HL-60/S4 treated with phorbol 12-myristate 13-acetate at 8.2 ng/mL for 4 days and 3 days (cell line): Measurements from ENCODE around the gene IRAK1.

Experiments
- in situ Hi-C: fragments of 300-500 bp; cut with MboI; formaldehyde crosslinking; loops from 2 replicates; pipeline ENCODE4 v1.15.0; 2022; ENCODE audit warnings: low sequenced_read_pairs

IRAK1 gene

DNA sequence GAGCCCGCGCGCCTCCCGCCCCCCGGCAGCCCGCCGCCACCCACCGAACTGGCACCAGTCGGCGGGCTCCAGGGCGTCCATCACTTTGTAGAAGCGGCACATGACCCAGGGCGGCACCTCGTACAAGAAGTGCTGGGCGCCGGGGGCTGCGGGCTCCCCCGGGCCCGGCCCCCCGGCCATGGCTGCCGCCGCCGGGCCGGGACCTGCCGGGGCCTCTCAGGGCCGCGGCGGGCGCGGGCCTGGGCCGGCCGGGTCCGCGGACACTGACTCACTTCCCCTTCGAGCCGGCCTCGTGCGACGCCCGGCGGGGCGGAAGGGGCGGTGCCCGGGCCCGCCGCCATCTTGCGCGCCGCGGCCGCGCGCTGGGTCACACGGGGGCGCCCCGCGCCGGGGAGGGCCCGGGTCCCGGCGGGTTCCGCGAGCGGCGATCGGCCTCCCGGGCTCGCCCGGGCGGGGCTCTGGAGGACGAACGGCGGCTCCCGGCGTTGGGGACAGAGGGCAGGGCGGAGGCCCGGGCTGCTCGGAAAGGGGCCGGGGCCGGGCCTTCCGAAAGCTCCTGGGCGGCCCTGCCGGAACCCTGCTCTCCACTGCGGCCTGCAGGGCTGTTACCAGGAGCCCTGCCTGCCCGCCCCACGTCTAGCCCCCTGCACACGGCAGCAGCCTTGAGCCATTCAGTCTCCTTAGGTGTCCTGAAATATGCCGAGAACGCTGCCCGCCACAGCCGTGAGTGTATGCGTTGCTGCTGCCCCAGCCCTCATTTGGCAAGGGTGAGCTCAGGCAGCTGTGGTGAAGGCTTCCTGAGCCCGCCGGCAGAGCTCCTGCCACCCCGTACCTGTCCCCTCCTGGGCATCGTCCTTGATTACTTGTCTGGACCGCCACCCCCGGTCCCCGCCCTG lies at the start of gene IRAK1:
IRAK1 (minus strand) TSS at position 270 of the 896 bp plus-strand sequence; CDS start at position 180, 90 bp downstream.
- in situ Hi-C loops, result no loop called here

DNA sequence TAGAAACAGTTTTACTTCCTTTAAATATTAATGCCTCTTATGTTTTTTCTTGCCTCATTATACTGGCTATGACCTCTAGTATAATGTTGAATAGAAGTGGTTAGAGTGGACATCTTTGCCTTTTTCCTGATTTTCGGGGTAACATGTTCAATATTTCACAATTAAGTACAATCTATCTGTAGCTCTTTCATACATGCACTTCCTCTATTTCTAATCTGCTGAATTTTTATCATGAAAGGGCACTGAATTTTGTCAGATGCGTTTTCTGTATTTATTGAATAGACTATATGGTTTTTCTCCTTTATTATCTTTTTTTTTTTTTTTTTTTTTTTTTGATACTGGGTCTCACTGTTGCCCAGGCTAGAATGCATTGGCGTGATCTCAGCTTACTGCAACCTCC lies 48.9 kb upstream of the IRAK1 start:
- in situ Hi-C loops, result no loop called here

DNA sequence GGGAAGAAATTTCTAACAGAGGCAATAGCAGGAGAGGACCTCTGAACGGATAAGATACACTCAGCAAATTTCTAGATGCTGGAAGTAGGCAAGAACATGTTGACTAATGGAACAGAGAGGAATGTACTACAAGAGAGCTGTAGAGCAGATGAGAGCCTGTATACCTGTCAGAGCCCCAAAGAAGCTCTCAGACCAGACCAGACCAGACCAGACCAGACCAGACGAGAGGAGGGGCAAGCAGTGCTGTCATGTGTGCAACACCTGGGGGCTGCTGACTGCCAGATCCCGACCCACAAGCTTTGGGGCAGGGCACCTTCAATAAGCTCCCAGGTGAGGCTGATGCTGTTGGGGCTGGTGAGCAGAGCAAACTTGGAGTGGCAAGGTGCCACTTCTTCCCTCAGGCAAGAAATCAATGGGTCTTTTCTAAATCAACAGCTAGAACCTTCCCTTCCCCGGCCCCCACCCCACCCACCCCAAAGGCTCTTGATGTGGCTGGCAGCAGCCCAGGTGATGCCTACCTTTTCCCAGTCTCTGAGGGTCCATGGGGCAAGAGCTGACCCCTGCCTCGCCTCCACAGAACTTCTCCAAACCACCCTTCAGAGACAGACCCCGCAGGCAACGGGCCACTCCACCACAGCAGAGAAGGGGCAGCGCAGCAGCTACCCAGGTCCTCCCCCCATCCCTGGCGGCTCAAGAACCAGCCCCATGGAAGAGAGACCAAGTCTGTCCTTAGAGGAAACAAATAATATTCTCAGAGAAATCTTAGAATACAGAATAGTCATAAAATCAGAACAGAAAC lies 45.1 kb upstream of the IRAK1 start:
- in situ Hi-C loops, result no loop called here

DNA sequence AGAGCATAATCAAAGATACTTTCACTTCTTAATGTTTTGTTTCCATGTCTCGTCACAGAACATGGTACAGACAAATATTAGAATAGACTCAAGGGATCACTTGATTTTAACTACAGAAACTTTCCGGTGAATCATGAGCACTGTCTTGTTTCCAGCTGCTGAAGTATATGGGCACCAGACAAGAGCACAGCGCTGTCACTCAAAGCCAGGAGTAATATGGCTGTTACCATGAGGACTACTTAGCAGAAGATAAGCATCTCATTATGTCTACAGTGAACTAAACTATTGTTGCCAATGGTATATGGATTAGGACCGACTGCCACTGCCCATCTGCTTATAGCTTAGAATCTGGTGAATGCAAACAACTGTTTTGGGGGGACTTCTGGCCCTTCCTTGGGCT lies 43.5 kb upstream of the IRAK1 start:
- in situ Hi-C loops, result no loop called here

DNA sequence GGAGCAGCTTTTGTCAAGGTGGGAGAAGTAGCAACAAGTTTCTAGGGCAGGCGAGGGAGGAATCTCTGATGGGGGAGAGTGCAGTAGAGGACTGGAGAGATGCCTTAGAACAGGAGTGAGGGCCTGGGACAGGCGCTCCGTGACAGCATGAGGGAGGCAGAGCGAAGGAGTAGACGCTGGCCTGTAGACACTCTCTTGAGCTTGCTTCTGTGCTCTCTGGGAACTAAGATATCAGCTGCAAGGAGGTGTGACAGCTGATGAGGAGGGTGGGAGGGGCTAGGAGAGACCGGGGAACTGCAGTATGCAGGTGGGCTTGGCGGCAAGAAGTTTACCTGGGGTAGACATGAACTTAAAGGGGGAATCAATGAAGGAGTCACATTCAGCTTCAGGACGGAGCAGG lies 42.1 kb upstream of the IRAK1 start:
- in situ Hi-C loops, result no loop called here

DNA sequence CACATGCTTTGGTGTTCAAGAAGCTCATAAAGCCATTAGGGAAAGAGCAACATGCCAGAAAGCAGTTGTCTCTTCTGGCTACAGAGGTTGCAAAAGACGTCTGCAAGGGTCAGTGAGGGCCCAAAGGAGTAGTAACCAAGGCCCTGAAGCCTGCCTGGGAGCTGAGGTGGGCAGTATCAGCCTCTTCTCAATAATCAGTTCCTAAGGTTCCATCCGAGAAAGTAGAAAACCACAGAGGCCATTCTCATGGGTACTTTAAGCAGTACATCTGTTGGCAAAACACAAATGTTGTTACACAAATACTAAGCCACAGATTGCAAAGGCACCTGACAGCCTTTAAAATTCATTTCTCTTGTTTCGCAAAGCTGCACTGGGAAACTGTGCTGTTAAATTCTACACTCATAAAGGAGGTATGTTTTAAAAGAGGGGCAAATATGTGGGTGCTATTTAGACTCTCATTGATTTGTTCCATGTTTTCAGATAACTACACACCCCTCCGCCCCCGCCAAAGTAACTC lies 40.1 kb upstream of the IRAK1 start:
- in situ Hi-C loops, result no loop called here

DNA sequence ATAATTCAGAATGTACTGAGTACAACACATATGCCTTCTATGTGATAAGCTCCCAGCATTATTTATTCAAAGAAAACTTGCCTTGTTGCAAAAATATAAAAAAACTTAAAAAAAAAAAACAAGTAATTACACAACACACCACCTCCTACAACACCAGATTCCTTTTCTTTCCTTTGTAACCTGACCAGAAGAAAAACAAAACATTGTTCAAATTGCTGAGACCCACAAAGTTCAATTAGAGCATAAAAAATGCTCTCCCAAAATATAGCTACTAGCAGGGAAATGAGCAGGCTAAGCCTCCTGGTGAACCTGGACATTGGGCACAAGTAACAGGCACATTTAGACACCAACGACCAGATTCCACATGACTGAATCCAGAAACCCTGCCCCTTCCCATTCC lies 39.5 kb upstream of the IRAK1 start:
- in situ Hi-C loops, result no loop called here

DNA sequence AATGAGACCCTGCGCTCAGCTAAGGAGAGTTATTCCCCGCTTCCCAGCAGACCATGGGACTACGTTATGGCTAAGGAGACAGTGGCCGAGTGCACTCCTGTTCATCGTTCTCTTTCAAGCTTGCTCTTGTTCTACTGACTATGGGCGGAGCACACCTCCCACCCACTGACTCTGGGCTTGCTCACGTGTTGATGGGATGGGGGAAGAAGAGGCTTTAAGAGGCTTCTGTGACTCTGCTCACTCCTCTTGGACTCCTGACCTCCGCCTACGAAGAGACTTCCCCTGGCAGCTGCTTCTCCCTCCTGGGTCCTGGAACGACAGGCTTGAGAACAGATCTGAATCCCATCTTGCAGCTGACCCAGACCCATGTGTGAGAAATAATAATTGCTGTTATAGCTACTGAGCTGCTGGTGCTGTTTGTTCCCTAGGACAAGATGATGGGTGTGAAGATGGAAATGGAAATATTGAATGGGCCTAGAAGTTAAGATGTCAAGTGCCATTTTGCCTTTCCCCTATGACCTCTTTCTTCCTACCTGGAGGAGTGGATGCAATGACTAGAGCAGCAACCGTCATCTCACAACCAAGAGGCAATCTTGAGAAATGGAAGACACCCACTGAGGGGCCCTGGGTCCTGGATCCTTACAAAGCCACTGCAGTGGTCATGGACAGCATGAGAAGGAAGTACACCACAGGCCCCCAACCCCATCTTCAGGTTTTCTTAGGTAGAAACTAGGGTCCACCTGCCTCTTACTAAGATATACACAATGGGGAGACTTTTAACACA lies 38.7 kb upstream of the IRAK1 start:
- in situ Hi-C loops, result no loop called here

DNA sequence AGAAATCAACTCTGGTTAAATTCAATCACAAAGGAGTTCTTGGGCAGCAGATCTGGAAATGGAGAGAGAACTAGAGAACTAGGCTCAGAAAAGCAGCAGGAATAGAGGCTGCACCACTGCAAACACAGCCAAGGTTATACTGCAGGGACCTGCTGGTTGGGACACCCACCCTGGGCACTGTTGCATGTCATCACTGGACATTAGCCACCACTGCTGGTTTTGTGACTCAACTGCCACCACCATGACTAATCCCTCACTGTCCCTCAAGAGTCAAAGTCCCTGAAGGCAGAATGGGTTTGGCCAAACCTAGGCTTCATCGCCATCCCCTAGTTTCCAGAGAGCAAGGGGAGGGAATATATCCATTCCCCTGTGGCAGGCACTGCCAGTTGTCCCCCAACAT lies 38.1 kb upstream of the IRAK1 start:
- in situ Hi-C loops, result no loop called here

DNA sequence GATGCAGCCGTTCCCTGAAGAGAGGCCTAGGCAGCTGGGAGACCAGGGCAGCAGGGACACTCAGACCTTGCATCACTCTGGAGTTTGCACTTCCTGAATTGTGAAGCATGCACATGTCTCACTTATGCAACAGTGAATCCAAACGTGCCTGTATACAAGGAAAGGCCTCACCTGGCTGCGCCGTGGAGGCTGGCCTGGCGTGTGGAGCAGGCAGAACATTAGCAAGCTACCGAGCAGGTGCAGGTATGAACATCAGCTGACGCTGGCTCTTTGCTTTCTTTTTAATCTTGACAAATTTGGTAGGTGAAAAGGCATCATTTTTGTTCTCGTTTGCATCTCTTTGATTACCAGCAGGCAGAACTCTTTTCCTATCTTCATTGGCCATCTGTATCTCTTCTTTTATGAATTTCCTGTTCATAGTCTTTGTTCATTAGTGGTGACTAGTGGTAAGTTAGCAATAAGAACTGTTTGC lies 37.1 kb upstream of the IRAK1 start:
- in situ Hi-C loops, result no loop called here

DNA sequence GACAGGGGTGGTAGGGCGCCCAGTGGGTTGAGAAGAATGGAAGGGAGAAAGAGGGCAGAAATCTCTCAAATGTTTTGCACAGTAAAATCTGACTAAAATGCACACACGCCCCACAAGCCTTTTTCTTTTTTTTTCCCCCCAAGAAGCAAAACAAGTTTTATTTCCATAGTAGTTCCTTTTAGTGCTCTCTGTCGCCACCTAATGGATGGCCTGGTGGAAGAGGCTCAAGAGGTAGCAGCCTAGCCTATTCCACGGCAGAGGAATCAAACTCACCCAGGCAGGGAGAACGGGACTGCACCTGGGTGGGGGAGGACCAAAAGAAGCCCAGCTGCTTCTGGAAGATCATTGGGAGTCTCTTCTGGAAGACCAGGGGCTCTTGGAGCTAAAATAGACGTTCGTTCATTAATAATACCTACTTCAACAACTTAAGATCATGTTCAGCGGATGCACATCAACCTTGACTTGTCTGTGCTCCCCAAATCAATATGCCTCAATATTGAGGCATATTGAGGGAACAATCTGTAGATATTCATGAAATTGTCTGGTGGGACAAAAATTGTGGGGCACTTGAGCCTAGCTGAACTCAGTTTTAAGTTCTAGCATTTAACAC lies 31.6 kb upstream of the IRAK1 start:
- in situ Hi-C loops, result no loop called here

DNA sequence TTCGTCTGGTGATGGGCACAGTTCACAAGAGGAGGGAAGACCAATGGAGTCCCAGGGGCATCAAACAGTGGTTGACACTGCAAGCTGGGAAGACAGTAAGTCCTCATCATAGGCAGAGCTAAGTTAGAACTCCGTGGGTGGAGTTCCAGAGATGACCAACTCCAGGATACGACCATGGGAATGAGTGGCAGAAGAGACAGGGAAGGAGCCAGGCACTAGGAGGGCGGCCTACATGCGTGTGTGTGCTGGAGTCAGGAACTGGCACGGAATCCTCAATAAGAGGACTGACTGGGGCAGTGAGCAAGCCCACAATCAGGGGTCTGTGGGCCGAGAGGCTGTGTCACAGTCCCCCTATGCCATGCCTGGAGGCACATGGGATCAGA lies 30.4 kb upstream of the IRAK1 start:
- in situ Hi-C loops, result no loop called here

DNA sequence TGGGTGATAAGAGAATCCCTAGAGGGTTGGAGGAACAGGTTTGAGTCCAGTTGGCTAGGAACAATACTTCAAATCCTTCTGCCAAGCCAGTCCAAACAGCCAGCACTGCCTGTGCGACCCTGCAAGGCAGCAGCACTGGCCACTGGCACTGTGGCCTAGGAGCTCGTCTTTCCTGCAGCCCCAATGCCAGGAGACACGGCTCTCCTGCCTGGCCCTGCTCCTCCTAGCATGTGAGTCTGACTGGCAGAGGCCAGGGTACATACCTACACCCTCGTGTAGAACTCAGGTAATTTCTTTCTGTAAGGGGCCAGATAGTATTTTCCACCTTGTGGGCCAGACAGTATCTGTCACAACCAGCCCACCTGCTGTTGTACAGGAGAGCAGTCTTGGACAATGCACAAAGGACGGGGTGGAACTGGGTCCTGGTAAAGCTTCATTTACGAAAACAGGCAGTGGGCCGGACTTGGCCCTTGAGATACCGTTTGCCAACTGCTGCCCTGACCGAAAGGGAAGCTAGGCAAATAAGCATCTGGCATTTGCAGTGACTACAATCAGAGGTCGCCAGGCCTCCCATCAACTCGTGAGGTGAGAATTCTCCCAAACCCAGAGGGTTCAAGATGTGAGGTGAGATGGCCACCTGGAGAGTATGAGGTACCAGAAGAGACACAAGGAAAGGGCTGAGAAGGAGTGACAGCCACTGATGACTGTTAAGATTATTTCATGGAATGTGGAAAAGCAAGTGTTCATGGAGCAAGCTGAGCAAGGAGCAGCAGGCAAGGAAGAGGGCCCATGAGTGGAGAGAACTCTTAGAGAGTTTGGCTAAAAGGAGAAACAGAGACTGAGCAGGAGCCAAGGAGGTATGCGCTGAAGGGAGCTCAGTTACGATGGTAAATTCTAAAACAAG lies 29.8 kb upstream of the IRAK1 start:
- in situ Hi-C loops, result no loop called here

DNA sequence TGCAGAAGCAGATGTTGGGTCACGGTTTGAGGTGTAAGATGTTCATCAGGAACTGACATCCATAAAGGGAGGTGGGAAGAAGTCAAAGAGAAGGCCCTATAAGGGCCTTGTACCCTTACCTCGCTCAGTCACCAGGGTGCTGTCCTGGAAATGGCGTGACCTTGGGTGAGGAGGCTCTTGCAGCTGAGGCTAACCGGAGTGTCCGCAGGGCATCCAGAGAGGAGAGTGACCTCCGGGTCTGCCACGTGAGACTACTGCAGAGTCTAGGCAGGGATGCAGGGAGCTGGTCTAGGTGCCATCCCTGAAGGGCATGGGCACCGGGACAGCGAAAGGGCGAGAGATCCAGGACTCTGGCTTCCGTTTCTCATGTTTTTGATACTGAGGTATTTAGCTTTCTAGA lies 28.7 kb upstream of the IRAK1 start:
- in situ Hi-C loops, result no loop called here

DNA sequence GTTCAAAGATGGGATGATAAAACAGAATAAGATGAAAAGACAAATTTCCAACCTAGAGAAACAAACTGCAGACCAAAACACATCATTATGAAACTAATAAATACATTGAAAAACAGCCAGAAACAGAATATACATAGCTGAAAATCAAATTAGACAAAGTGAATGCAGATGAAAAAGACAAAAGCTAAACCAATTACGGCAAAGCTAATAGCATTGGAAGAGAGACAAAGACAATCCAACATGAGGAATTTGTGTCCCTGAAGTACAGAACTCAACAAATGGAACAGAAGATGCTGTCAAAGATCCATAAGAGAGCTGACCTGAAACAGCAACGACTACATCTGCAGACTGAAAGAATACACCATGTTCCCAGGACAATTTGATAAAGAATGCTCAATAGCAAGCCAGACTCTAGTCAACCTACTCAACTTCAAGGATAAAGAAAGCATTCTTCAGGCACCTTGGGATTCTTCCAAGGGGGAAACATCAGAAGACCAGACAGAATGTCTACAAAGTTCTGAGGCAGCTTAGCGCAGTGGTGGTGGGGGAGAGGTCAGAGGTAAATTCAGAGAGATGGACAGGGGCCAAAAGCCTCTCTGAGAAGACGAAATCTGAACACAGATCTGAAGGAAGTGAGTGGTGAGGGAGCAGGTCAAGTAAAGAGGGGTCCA lies 27.4 kb upstream of the IRAK1 start:
- in situ Hi-C loops, result no loop called here

DNA sequence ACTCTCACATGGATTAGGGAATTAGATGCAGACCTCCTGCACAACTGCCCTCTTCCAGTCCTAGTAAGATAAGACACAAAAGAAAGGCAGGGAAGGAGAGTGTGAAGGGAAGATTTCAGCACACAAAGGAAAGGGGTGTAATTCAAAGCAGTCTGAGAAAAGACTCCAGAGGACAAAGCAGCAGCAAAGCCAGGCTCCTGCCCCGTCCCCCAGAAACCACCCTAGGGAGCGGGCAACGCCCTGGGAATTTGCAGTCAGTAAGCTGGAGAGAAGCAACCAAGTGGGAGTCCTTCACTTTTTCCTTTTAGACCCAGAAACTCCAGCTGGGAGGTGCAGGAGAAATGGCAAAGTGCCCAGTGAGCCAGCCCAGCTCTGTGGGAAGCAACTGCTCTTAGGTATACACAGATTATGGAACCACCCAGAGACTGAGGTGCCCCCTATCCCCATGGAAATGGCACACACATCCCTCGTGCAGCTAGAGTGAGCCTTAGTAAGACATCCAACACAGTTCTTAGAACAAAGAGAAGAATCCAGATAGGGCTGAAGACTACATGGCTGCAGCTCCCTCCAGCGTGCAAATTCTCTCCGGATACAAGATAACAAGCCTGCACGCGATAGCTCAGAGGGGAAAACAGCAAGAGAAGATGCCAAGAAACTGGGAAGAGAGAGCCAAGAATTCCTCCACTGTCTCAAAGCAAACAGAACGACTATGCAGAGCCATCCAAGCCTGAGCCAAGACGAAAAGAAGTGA lies 26.5 kb upstream of the IRAK1 start:
- in situ Hi-C loops, result no loop called here

DNA sequence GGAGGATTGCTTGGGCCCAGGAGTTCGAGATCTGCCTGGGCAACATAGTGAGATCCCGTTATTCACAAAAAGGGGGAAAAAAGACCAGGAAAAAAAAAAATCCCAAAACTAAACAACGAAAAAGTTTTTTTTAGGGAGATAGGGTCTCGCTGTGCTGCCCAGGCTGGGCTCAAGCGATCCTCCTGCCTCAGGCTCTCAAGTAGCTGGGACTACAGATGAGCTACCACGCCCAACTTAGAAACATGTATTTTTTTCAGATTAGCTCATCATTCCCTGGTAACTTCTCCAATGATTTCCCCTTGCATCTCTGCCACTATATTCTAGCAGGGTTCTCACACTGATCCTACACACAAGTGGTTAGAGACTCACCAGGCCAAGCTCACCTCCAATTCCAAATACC lies 24.4 kb upstream of the IRAK1 start:
- in situ Hi-C loops, result no loop called here

DNA sequence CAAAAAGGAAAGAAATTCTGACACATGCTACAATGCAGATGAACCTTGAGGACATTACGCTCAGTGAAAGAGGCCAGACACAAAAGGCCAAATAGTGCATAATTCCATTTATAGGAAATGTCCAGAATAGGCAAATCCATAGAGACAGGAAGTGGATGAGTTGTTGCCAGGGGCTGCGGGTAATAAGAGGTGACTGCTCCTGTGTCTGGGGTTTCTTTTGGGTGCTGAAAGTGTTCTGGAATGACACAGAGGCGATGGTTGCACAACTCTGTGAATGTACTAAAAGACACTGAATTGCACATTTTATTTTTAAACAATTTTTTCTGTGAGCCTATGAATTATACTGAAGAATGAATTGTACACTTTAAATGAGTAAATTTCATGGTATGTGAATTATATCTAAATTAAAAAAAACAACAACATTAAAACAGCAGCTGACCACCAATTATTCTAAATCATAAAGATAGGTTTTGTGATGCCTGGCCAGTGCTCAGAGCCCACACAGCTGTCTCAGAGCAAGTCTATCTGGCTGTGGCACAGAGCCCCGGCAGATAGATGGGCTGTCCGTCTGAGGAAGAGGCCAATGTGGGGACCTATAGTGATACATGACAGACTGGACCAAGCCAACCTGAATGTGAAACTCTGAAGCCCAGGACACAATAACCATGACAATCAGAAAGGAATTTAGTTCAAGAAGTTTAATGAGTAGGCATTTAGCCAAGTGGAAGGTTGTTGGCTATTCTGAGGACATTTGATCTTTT lies 23.5 kb upstream of the IRAK1 start:
- in situ Hi-C loops, result no loop called here
